GM21723 (cell line): ENCODE data around the gene NRDE2.
"Not testable (repeated sequence)": the region's sequence is repeated elsewhere in the genome, so short reads cannot be mapped to it uniquely, and the experiment has no call there.

Experiments
- ATAC-seq: cut with Tn5 transposase; IDR thresholded peaks from one replicate; pipeline ENCODE4 v1.9.1; 2021; ENCODE audit warnings: mild to moderate bottlenecking, moderate library complexity; ENCODE audit not compliant: unreplicated experiment

NRDE2 gene

GRCh38 chr14:90275458-90275814 lies 56.3 kb downstream of the NRDE2 start:
- no peak for ATAC-seq

- no peak for ATAC-seq
Measured at GRCh38 chr14:90274808-90275457, 56.8 kb downstream of the NRDE2 start.

- no peak for ATAC-seq
Measured at GRCh38 chr14:90274019-90274418, 57.7 kb downstream of the NRDE2 start.

GRCh38 chr14:90273532-90273931 lies 58.2 kb downstream of the NRDE2 start:
- ATAC-seq, result no peak

- ATAC-seq, result no peak
Measured at GRCh38 chr14:90272523-90272922, 59.2 kb downstream of the NRDE2 start.

- ATAC-seq, result no peak
Measured at GRCh38 chr14:90268420-90268819, 63.3 kb downstream of the NRDE2 start.

GRCh38 chr14:90266441-90267154 lies 65.1 kb downstream of the NRDE2 start:
- no peak for ATAC-seq

- ATAC-seq, result peak; percentile 70
Measured at GRCh38 chr14:90263748-90264449, 67.8 kb downstream of the NRDE2 start.

- peak; percentile 97 for ATAC-seq
Measured at GRCh38 chr14:90256354-90257131, 75.2 kb downstream of the NRDE2 start, which contains the start of gene PSMC1. TSS of gene PSMC1 (plus strand) at chr14:90256553. CDS start at chr14:90256598, 45 bp downstream.

- ATAC-seq, result no peak
Measured at GRCh38 chr14:90255871-90256270, 75.9 kb downstream of the NRDE2 start.

GRCh38 chr14:90253826-90254225 lies 77.9 kb downstream of the NRDE2 start:
- no peak for ATAC-seq

- no peak for ATAC-seq
Measured at GRCh38 chr14:90248594-90248993, 83.1 kb downstream of the NRDE2 start.

- not testable (repeated sequence) for ATAC-seq
Measured at GRCh38 chr14:90247441-90247840, 84.3 kb downstream of the NRDE2 start.

GRCh38 chr14:90246936-90247335 lies 84.8 kb downstream of the NRDE2 start:
- no peak for ATAC-seq

GRCh38 chr14:90242444-90242843 lies 89.3 kb downstream of the NRDE2 start:
- no peak for ATAC-seq

- no peak for ATAC-seq
Measured at GRCh38 chr14:90239139-90239538, 92.6 kb downstream of the NRDE2 start.

GRCh38 chr14:90235179-90235976 lies 96.4 kb downstream of the NRDE2 start:
- peak; percentile 92 for ATAC-seq

GRCh38 chr14:90229942-90230341 lies 101.8 kb downstream of the NRDE2 start:
- not testable (repeated sequence) for ATAC-seq

- ATAC-seq, result no peak
Measured at GRCh38 chr14:90228478-90228877, 103.3 kb downstream of the NRDE2 start.
